ENCODE measurements around the gene BICRAL. TPM values are rescaled to one million over a fixed set of nuclear protein-coding genes. Genes with fewer than 3 reads are reported as not detected.

BICRAL gene
- polyA plus RNA-seq, 1 of the 3 experiments (the other 2 are of a cell fraction), result 5.1 TPM

GRCh38 chr6:42820512-42821340, 38.9 kb downstream of the BICRAL start:
- Histone ChIP-seq H3K36me3 (replicated peaks in 1 of 2; ENCODE audit: control insufficient read depth in 1 of 2, insufficient read depth in 2 of 2, low read length in 1 of 2) (peaks cover 2 to 19% of the 10 kb centered on the region in 2 experiments), H2AFZ (ENCODE audit: low read depth) (no peak overlapping the region), H3K9me2 (no peaks in the 10 kb centered on the region), H3F3A (replicated peaks; ENCODE audit: insufficient read depth) (no peaks in the 10 kb centered on the region), H4K20me1 (ENCODE audit: insufficient read depth) (no peaks in the 10 kb centered on the region), H3K9ac (no peak overlapping the region), H3K27ac (ENCODE audit: low read depth in 2 of 2, low read length in 1 of 2) (peak overlapping the region in 1 of 2 experiments; percentile 53; a peak in 2 of 4 replicates), H3K9me3 (no peaks in the 10 kb centered on the region), H3K4me3 (ENCODE audit: low read depth in 2 of 2, low read length in 1 of 2) (no peak overlapping the region), H3K27me3 (ENCODE audit: insufficient read depth) (no peaks in the 10 kb centered on the region), H3K79me2 (ENCODE audit: insufficient read depth) (no peaks in the 10 kb centered on the region), H3K4me1 (ENCODE audit: control insufficient read depth in 1 of 2, insufficient read depth in 2 of 2, low read depth in 1 of 2, low read length in 1 of 2) (peaks cover 0 to 15% of the 10 kb centered on the region in 2 experiments; a peak in 1 of 4 replicates), H3K4me2 (no peak overlapping the region)
- WGBS (ENCODE audit: low lambda C conversion rate), result 94% methylated on average over 10 of the region's 10 CpGs
- CTCF ChIA-PET, result interaction anchor here (1.0 kb wide), 1 partner anchor 20 kb away, joined by 3 read pairs; no protein-coding TSS in a partner anchor
- POLR2A ChIA-PET, result interaction anchor here (0.6 kb wide), 1 partner anchor 33 kb away, joined by 3 read pairs; no protein-coding TSS in a partner anchor
- TF ChIP-seq IRF3 (IDR thresholded peaks at IDR 0.05; ENCODE audit: low read depth, low read length), result no peak
- TF ChIP-seq NRF1 (IDR thresholded peaks at IDR 0.05; ENCODE audit: low read depth, low read length), result no peak
- no peak for TF ChIP-seq FOSL2 (IDR thresholded peaks at IDR 0.05; ENCODE audit: borderline replicate concordance, low read depth)
- no peak for TF ChIP-seq GABPA (IDR thresholded peaks at IDR 0.05; ENCODE audit: low read depth)
- TF ChIP-seq TEAD4 (IDR thresholded peaks at IDR 0.05; ENCODE audit: borderline replicate concordance, insufficient read depth), result no peak
- TF ChIP-seq POLR2AphosphoS5 (IDR thresholded peaks at IDR 0.05; ENCODE audit: low read depth, low read length), result no peak
- TF ChIP-seq FOXJ3 (CRISPR knock-in tag; IDR thresholded peaks at IDR 0.05), result no peak
- TF ChIP-seq SIN3A (IDR thresholded peaks at IDR 0.05; ENCODE audit: borderline replicate concordance, low read depth, low read length), result no peak
- TF ChIP-seq EZH2phosphoT487 (IDR thresholded peaks at IDR 0.05; ENCODE audit: borderline replicate concordance, low read depth), result no peak
- TF ChIP-seq TCF12 (IDR thresholded peaks at IDR 0.05), result no peak
- no peak for TF ChIP-seq MAX (IDR thresholded peaks at IDR 0.05; ENCODE audit: low read depth)
- TF ChIP-seq YY1 (IDR thresholded peaks at IDR 0.05; ENCODE audit: low read depth), result no peak
- TF ChIP-seq CHD2 (IDR thresholded peaks at IDR 0.05; ENCODE audit: low read length, partially characterized antibody), result no peak
- peak; percentile 43 for DNase-seq

GRCh38 chr6:42821341-42821668, 39.5 kb downstream of the BICRAL start:
- Histone ChIP-seq H3K36me3 (replicated peaks in 1 of 2; ENCODE audit: control insufficient read depth in 1 of 2, insufficient read depth in 2 of 2, low read length in 1 of 2) (peaks cover 2 to 19% of the 10 kb centered on the region in 2 experiments), H3K9me2 (no peaks in the 10 kb centered on the region), H3K27ac (ENCODE audit: low read depth in 2 of 2, low read length in 1 of 2) (no peak overlapping the region), H2AFZ (ENCODE audit: low read depth) (no peak overlapping the region), H3K4me3 (ENCODE audit: low read depth in 2 of 2, low read length in 1 of 2) (no peak overlapping the region), H4K20me1 (ENCODE audit: insufficient read depth) (no peaks in the 10 kb centered on the region), H3K9me3 (no peaks in the 10 kb centered on the region), H3K79me2 (ENCODE audit: insufficient read depth) (no peaks in the 10 kb centered on the region), H3K27me3 (ENCODE audit: insufficient read depth) (no peaks in the 10 kb centered on the region), H3K4me2 (no peak overlapping the region), H3K4me1 (ENCODE audit: control insufficient read depth in 1 of 2, insufficient read depth in 2 of 2, low read depth in 1 of 2, low read length in 1 of 2) (peaks cover 0 to 15% of the 10 kb centered on the region in 2 experiments; a peak in 1 of 4 replicates), H3K9ac (no peak overlapping the region), H3F3A (replicated peaks; ENCODE audit: insufficient read depth) (no peaks in the 10 kb centered on the region)
- TF ChIP-seq RAD21 (IDR thresholded peaks at IDR 0.05; ENCODE audit: low read length), result no peak
- TF ChIP-seq EZH2phosphoT487 (IDR thresholded peaks at IDR 0.05; ENCODE audit: borderline replicate concordance, low read depth), result no peak
- no peak for TF ChIP-seq GATA2 (CRISPR knock-in tag; IDR thresholded peaks at IDR 0.05)
- TF ChIP-seq USF1 (IDR thresholded peaks at IDR 0.05; ENCODE audit: borderline replicate concordance, low read depth), result no peak
- no peak for TF ChIP-seq RFX5 (IDR thresholded peaks at IDR 0.05; ENCODE audit: low read length)
- no peak for TF ChIP-seq FOXJ3 (CRISPR knock-in tag; IDR thresholded peaks at IDR 0.05)
- no peak for TF ChIP-seq RCOR1 (IDR thresholded peaks at IDR 0.05; ENCODE audit: low read length)
- TF ChIP-seq TCF12 (IDR thresholded peaks at IDR 0.05), result no peak
- no peak for TF ChIP-seq JUND (IDR thresholded peaks at IDR 0.05)
- no peak for TF ChIP-seq TEAD4 (IDR thresholded peaks at IDR 0.05; ENCODE audit: borderline replicate concordance, insufficient read depth)
- TF ChIP-seq IRF3 (IDR thresholded peaks at IDR 0.05; ENCODE audit: low read depth, low read length), result no peak
- TF ChIP-seq SMC3 (IDR thresholded peaks at IDR 0.05; ENCODE audit: low read depth, low read length), result no peak
- no peak for TF ChIP-seq PBX3 (IDR thresholded peaks at IDR 0.05)
- TF ChIP-seq NRF1 (IDR thresholded peaks at IDR 0.05; ENCODE audit: low read depth, low read length), result no peak
- no peak for TF ChIP-seq RXRA (IDR thresholded peaks at IDR 0.05; ENCODE audit: borderline replicate concordance, low read depth)
- no peak for TF ChIP-seq MXI1 (IDR thresholded peaks at IDR 0.05; ENCODE audit: low read depth, low read length)
- DNase-seq, result no peak
- WGBS (ENCODE audit: low lambda C conversion rate), result 100% methylated on average over 3 of the region's 3 CpGs
- ChIA-PET POLR2A (no interaction called here), CTCF (no interaction called here)
